ENCODE results near the gene C9orf57.

Gene C9orf57

DNA sequence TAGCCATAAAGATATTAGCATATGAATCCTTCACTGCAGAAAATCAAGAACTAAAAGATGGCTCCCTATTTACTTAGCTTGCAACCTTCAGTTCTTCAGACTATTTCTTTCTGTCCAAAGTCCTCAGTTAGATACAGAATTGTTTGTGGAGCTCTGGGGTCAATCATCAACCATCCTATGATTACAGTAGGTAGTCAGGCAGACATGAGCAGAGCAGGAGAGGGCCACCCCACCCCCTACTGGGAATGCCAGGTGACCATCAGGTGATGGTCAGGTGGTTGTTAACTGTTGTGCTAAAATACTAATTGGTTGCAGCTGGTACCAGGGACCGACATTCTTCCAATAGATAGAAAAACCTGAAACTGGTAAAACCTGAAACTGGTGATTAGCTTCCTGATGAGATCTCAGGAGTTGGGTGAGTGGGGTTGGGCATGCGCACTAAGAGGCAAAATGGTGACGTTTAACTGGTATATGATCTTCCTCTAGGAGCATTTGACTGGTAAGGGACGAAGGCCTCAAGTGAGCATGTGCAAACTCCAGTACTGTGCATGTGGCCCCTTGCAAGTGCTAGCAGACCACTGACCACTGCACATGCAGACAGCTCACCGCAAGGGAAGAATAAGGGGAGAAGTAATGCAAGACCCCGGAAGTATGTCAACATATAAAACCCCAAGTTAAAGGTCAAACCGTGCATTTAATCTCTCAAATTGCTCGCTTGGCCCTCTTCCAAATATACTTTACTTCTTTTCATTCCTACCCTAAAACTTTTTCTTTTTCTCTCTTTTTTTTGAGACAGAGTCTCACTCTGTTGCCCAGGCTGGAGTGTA lies 13.6 kb downstream of the C9orf57 start:
- no peak overlapping the region for H3K9ac ChIP-seq (ENCODE audit: low read length in 5 of 5)
- no peaks in the 10 kb centered on the region for H3K9me3 ChIP-seq (ENCODE audit: control insufficient read depth in 5 of 5, low read length in 5 of 5)
- H3K4me1 ChIP-seq (ENCODE audit: control insufficient read depth in 5 of 5, insufficient read depth in 5 of 5, low read length in 5 of 5): peaks cover 0 to 2% (median 0%) of the 10 kb centered on the region in 5 donors
- H3K4me3 ChIP-seq (ENCODE audit: low read depth in 1 of 5, low read length in 5 of 5): no peak overlapping the region
- no peak overlapping the region for H3K27ac ChIP-seq (ENCODE audit: low read depth, low read length)
- no peaks in the 10 kb centered on the region for H3K27me3 ChIP-seq (ENCODE audit: control insufficient read depth in 5 of 5, insufficient read depth in 4 of 5, low read length in 5 of 5)
- no peaks in the 10 kb centered on the region for H3K36me3 ChIP-seq (ENCODE audit: control insufficient read depth in 5 of 5, insufficient read depth in 5 of 5, low read length in 5 of 5)

DNA sequence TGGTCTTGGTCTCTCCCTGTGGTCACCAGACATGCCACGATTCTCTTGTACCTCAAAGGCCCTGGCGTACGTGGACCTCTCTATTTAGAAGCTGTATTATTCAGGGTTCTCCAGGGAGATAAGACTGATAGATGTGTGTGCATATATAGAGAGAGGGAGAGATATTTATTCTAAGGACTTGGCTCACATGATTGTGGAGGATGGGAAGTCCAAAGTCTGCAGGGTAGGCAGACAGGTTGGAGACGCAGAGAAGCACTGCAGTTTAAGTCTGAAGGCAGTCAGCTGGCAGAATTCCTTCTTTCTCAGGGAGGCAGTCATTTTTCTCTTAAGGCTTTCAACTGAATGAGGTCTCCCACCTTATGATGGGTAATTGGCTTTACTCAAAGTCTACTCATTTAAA lies 16.3 kb downstream of the C9orf57 start:
- H3K36me3 ChIP-seq (ENCODE audit: control insufficient read depth in 5 of 5, insufficient read depth in 5 of 5, low read length in 5 of 5): no peaks in the 10 kb centered on the region
- H3K9ac ChIP-seq (ENCODE audit: low read length in 5 of 5): no peak overlapping the region
- H3K9me3 ChIP-seq (ENCODE audit: control insufficient read depth in 5 of 5, low read length in 5 of 5): no peaks in the 10 kb centered on the region

DNA sequence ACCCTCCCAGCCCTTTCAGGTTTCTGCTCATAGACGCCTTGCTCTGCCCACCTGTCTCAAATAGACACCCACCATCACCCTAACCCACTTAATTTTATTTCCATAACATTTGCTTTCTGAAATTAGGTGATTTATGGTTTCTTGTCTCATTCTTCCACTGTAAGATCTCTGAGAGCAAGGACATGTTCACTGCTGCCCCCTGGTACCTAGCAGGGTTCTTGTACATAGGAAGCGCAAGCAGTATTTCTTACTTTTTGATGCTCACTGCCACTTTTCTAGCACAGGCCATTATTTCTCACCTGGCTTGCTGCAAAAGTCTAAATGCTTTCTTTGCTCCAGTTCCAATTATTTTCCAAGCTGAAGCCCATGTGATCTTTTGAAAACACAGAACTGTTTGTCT lies 16.8 kb downstream of the C9orf57 start:
- no peaks in the 10 kb centered on the region for H3K9me3 ChIP-seq (ENCODE audit: control insufficient read depth in 5 of 5, low read length in 5 of 5)
- no peak overlapping the region for H3K27ac ChIP-seq (ENCODE audit: low read depth, low read length)
- H3K9ac ChIP-seq (ENCODE audit: low read length in 5 of 5): no peak overlapping the region
- H3K4me3 ChIP-seq (ENCODE audit: low read depth in 1 of 5, low read length in 5 of 5): no peak overlapping the region
- no peaks in the 10 kb centered on the region for H3K27me3 ChIP-seq (ENCODE audit: control insufficient read depth in 5 of 5, insufficient read depth in 4 of 5, low read length in 5 of 5)
- H3K36me3 ChIP-seq (ENCODE audit: control insufficient read depth in 5 of 5, insufficient read depth in 5 of 5, low read length in 5 of 5): no peaks in the 10 kb centered on the region
- peaks cover 0 to 4% (median 3%) of the 10 kb centered on the region in 5 donors for H3K4me1 ChIP-seq (ENCODE audit: control insufficient read depth in 5 of 5, insufficient read depth in 5 of 5, low read length in 5 of 5)

More for the DNA sequence above, 16.3 kb downstream of the C9orf57 start:
- Histone ChIP-seq H3K4me1 (ENCODE audit: control insufficient read depth in 5 of 5, insufficient read depth in 5 of 5, low read length in 5 of 5) (peaks cover 0 to 4% (median 3%) of the 10 kb centered on the region in 5 donors), H3K27me3 (ENCODE audit: control insufficient read depth in 5 of 5, insufficient read depth in 4 of 5, low read length in 5 of 5) (no peaks in the 10 kb centered on the region), H3K4me3 (ENCODE audit: low read depth in 1 of 5, low read length in 5 of 5) (no peak overlapping the region), H3K27ac (ENCODE audit: low read depth, low read length) (no peak overlapping the region)

DNA sequence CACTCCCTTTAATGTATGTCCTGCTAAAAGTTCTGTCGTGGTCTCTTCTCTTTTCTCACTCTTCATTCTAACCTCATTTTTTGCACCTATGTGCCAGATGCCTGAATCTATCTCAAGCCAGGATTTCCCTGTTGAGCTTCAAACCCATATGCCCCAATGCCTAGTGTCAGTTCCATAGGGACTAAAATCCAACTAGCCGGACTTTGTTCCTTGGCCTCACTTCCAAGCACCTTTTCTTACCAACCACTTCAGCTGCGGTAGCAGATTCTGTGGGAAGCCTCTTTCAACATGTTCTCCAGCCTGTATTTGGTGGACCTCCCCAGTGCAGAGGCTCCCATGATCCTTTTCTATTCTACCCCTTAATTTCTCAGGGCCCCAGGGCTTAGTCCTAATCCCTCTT lies 17.5 kb downstream of the C9orf57 start:
- Histone ChIP-seq H3K9ac (ENCODE audit: low read length in 5 of 5) (no peak overlapping the region), H3K36me3 (ENCODE audit: control insufficient read depth in 5 of 5, insufficient read depth in 5 of 5, low read length in 5 of 5) (no peaks in the 10 kb centered on the region), H3K27me3 (ENCODE audit: control insufficient read depth in 5 of 5, insufficient read depth in 4 of 5, low read length in 5 of 5) (no peaks in the 10 kb centered on the region), H3K4me1 (ENCODE audit: control insufficient read depth in 5 of 5, insufficient read depth in 5 of 5, low read length in 5 of 5) (peaks cover 0 to 4% (median 3%) of the 10 kb centered on the region in 5 donors), H3K9me3 (ENCODE audit: control insufficient read depth in 5 of 5, low read length in 5 of 5) (no peaks in the 10 kb centered on the region), H3K27ac (ENCODE audit: low read depth, low read length) (no peak overlapping the region), H3K4me3 (ENCODE audit: low read depth in 1 of 5, low read length in 5 of 5) (no peak overlapping the region)

DNA sequence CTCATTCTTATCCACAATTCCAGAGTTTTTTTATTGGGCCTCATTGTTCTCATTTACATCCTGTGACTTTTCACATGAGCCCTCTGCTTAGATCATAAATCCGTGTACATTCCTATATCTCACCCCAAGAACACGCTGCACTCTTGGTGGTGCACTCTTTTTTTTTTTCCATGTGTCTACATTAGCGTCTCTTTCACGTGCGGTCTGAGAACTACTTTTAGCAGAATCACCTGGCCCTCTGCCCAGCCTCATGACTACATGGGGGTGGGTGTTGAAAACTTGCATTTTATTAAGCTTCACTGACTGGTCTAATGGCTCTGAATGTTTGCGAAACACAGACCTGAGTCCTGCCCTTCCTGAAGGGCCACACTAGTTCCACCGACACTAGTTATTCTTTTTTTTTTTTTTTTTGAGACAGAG lies 18.6 kb downstream of the C9orf57 start:
- Histone ChIP-seq H3K27me3 (ENCODE audit: control insufficient read depth in 5 of 5, insufficient read depth in 4 of 5, low read length in 5 of 5) (no peaks in the 10 kb centered on the region), H3K4me1 (ENCODE audit: control insufficient read depth in 5 of 5, insufficient read depth in 5 of 5, low read length in 5 of 5) (peaks cover 0 to 4% (median 3%) of the 10 kb centered on the region in 5 donors), H3K36me3 (ENCODE audit: control insufficient read depth in 5 of 5, insufficient read depth in 5 of 5, low read length in 5 of 5) (no peaks in the 10 kb centered on the region), H3K27ac (ENCODE audit: low read depth, low read length) (no peak overlapping the region), H3K4me3 (ENCODE audit: low read depth in 1 of 5, low read length in 5 of 5) (no peak overlapping the region), H3K9ac (ENCODE audit: low read length in 5 of 5) (no peak overlapping the region), H3K9me3 (ENCODE audit: control insufficient read depth in 5 of 5, low read length in 5 of 5) (no peaks in the 10 kb centered on the region)

DNA sequence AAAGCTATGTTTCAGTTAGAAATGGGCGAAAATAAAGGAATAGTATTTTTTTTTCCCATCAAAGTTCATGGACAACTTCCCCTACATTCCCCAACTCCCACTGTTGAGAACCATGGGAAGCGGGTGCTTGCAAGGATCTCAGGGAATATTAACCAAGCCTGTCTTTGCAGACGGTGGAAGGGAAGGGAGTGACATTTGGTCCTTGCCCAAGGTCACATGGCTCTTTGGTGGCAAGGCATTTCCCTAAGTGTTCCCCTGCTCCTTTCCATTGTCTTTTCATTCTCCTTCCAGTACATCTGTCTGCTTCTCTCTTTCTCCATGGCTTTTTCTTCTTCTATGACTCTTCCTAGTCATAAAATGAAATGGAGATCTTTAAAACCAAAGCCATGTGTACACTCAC lies 19.0 kb downstream of the C9orf57 start:
- no peaks in the 10 kb centered on the region for H3K27me3 ChIP-seq (ENCODE audit: control insufficient read depth in 5 of 5, insufficient read depth in 4 of 5, low read length in 5 of 5)
- H3K36me3 ChIP-seq (ENCODE audit: control insufficient read depth in 5 of 5, insufficient read depth in 5 of 5, low read length in 5 of 5): no peaks in the 10 kb centered on the region
- no peak overlapping the region for H3K4me3 ChIP-seq (ENCODE audit: low read depth in 1 of 5, low read length in 5 of 5)
- H3K9me3 ChIP-seq (ENCODE audit: control insufficient read depth in 5 of 5, low read length in 5 of 5): no peaks in the 10 kb centered on the region
- no peak overlapping the region for H3K9ac ChIP-seq (ENCODE audit: low read length in 5 of 5)
- H3K27ac ChIP-seq (ENCODE audit: low read depth, low read length): no peak overlapping the region
- H3K4me1 ChIP-seq (ENCODE audit: control insufficient read depth in 5 of 5, insufficient read depth in 5 of 5, low read length in 5 of 5): peaks cover 0 to 4% (median 3%) of the 10 kb centered on the region in 5 donors

DNA sequence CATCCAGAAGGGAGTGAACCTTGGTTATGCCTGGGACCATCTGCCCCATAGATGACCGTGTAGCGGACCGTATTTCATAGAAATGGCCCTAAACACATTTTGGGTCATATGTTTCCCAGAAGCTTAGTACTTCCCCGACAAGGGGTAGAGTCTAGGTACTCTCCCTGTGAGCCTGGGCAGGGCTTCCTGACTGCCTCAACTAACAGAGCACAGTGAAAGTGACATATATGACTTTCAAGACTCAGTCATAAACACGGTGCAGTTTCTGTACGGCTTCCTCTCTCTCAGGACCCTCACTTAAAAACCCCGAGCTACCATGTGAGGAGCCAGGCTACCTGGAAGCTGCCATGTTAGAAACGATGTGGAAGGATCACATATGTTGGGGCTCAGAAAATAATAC lies 20.9 kb downstream of the C9orf57 start:
- Histone ChIP-seq H3K27me3 (ENCODE audit: control insufficient read depth in 5 of 5, insufficient read depth in 4 of 5, low read length in 5 of 5) (no peaks in the 10 kb centered on the region), H3K4me3 (ENCODE audit: low read depth in 1 of 5, low read length in 5 of 5) (no peak overlapping the region), H3K27ac (ENCODE audit: low read depth, low read length) (no peak overlapping the region), H3K9me3 (ENCODE audit: control insufficient read depth in 5 of 5, low read length in 5 of 5) (no peaks in the 10 kb centered on the region), H3K36me3 (ENCODE audit: control insufficient read depth in 5 of 5, insufficient read depth in 5 of 5, low read length in 5 of 5) (no peaks in the 10 kb centered on the region), H3K9ac (ENCODE audit: low read length in 5 of 5) (no peak overlapping the region), H3K4me1 (ENCODE audit: control insufficient read depth in 5 of 5, insufficient read depth in 5 of 5, low read length in 5 of 5) (peaks cover 0 to 4% (median 3%) of the 10 kb centered on the region in 5 donors)

DNA sequence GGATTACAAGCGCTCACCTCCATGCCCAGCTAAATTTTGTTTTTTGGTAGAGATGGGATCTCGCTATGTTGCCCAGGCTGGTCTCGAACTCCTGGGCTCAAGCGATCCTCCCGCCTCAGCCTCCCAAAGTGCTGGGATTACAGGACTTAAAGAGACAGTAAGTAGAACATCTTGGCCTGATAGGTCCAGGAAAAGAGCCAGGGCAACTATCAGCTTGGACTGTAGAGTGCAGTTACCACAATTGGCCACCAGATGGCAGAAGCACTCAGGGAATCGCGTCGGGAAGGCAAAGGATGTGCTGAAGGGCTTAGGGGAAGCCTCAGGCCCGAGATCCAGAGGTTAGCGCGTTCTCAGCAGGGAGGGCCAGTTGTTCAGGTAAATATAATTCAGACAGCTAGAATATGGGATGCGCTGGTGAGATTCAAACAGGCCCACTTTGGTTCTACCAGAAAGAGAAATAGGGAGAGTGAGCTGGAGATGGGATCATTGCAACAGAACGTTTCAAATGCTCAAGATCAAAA lies 21.5 kb downstream of the C9orf57 start:
- no peaks in the 10 kb centered on the region for H3K9me3 ChIP-seq (ENCODE audit: control insufficient read depth in 5 of 5, low read length in 5 of 5)
- no peaks in the 10 kb centered on the region for H3K36me3 ChIP-seq (ENCODE audit: control insufficient read depth in 5 of 5, insufficient read depth in 5 of 5, low read length in 5 of 5)
- H3K27me3 ChIP-seq (ENCODE audit: control insufficient read depth in 5 of 5, insufficient read depth in 4 of 5, low read length in 5 of 5): no peaks in the 10 kb centered on the region
- no peak overlapping the region for H3K9ac ChIP-seq (ENCODE audit: low read length in 5 of 5)
- no peak overlapping the region for H3K4me3 ChIP-seq (ENCODE audit: low read depth in 1 of 5, low read length in 5 of 5)
- peaks cover 0 to 4% (median 3%) of the 10 kb centered on the region in 5 donors for H3K4me1 ChIP-seq (ENCODE audit: control insufficient read depth in 5 of 5, insufficient read depth in 5 of 5, low read length in 5 of 5)
- H3K27ac ChIP-seq (ENCODE audit: low read depth, low read length): no peak overlapping the region

DNA sequence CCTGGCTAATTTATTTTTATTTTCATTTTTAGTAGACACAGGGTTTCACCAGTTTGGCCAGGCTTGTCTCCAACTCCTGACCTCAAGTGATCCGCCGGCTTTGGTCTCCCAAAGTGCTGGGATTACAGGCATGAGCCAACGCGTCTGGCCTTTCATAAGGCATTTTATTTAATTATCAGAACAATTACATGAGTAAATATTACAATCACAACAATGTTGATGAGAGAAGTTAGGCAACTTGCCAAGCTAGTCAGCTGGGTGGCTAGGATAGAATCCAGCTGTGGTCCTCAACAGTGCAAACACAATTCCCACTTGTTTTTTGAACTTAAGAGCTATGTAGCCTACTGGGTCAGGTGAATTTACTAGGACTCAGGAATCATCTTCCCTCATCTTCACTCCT lies 22.0 kb downstream of the C9orf57 start:
- H3K27me3 ChIP-seq (ENCODE audit: control insufficient read depth in 5 of 5, insufficient read depth in 4 of 5, low read length in 5 of 5): no peaks in the 10 kb centered on the region
- H3K4me3 ChIP-seq (ENCODE audit: low read depth in 1 of 5, low read length in 5 of 5): no peak overlapping the region
- H3K9ac ChIP-seq (ENCODE audit: low read length in 5 of 5): no peak overlapping the region
- no peaks in the 10 kb centered on the region for H3K36me3 ChIP-seq (ENCODE audit: control insufficient read depth in 5 of 5, insufficient read depth in 5 of 5, low read length in 5 of 5)
- H3K4me1 ChIP-seq (ENCODE audit: control insufficient read depth in 5 of 5, insufficient read depth in 5 of 5, low read length in 5 of 5): peaks cover 0 to 4% (median 3%) of the 10 kb centered on the region in 5 donors
- H3K27ac ChIP-seq (ENCODE audit: low read depth, low read length): no peak overlapping the region
- no peaks in the 10 kb centered on the region for H3K9me3 ChIP-seq (ENCODE audit: control insufficient read depth in 5 of 5, low read length in 5 of 5)

DNA sequence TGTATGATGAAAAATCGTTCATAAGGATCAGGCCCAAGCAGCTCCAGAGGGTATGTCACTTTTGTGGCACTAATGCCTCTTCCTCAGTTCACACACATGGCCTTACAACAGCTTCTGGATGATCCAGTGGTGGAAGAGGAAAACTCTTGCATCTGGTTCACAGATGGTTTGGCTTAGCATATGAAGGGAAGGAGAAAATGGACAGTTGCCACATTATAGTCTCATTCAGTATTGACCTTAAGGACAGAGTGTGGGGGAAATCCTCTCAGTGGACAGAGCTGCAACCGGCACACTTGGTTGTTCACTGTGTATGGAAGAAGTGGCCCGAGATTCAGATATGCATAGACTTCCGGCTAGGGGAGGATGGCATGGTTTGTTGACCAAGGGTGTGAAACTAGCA lies 22.8 kb downstream of the C9orf57 start:
- Histone ChIP-seq H3K9ac (ENCODE audit: low read length in 5 of 5) (no peak overlapping the region), H3K27ac (ENCODE audit: low read depth, low read length) (no peak overlapping the region), H3K9me3 (ENCODE audit: control insufficient read depth in 5 of 5, low read length in 5 of 5) (no peaks in the 10 kb centered on the region), H3K4me3 (ENCODE audit: low read depth in 1 of 5, low read length in 5 of 5) (no peak overlapping the region), H3K27me3 (ENCODE audit: control insufficient read depth in 5 of 5, insufficient read depth in 4 of 5, low read length in 5 of 5) (no peaks in the 10 kb centered on the region), H3K4me1 (ENCODE audit: control insufficient read depth in 5 of 5, insufficient read depth in 5 of 5, low read length in 5 of 5) (peaks cover 0 to 4% (median 3%) of the 10 kb centered on the region in 5 donors), H3K36me3 (ENCODE audit: control insufficient read depth in 5 of 5, insufficient read depth in 5 of 5, low read length in 5 of 5) (no peaks in the 10 kb centered on the region)

Measured in subcutaneous abdominal adipose tissue (tissue), 5 donors.